Right cardiac atrium (tissue), 5 donors: ENCODE measurements around the gene TRAP1. TPM values are rescaled to one million over a fixed set of nuclear protein-coding genes. Genes with fewer than 3 reads are reported as not detected.

Experiments
- ATAC-seq, 2 donors: fragments of 200-7000 bp; cut with Tn5 transposase; one replicate each; pipeline versions ENCODE4 v1.8.0 to v1.9.1; 2020; ENCODE audit warnings: moderate library complexity in 2 of 2, mild to moderate bottlenecking in 1 of 2
- DNase-seq, 3 donors: peaks; one replicate each; pipeline ENCODE4 v3.0.0-alpha.2; 2020
- H3K27ac ChIP-seq: one replicate; pipeline ENCODE4 v1.5.1; 2013; ENCODE audit warnings: mild to moderate bottlenecking, low read length, control low read depth, moderate library complexity
- H3K27me3 ChIP-seq: one replicate; pipeline ENCODE4 v1.6.1; 2013; ENCODE audit not compliant: control insufficient read depth, insufficient read depth
- H3K4me1 ChIP-seq: one replicate; pipeline ENCODE4 v1.6.1; 2013; ENCODE audit warnings: low read length; ENCODE audit not compliant: control insufficient read depth, insufficient read depth
- H3K4me3 ChIP-seq: one replicate; pipeline ENCODE4 v1.5.1; 2013; ENCODE audit warnings: low read length, control low read depth
- H3K9me3 ChIP-seq: one replicate; pipeline ENCODE4 v1.6.1; 2013; ENCODE audit warnings: low read length; ENCODE audit not compliant: control insufficient read depth
- WGBS: extraction: QIAGEN DNeasy Blood & Tissue Kit; methylation state at CpG from one replicate; pipeline ENCODE4 v1.1.7; 2013; 5-methylcytosine and 5-hydroxymethylcytosine counted together
- intact Hi-C, 4 donors: fragments of 100-400 bp; cut with DNase I; formaldehyde crosslinking; loops; one replicate each; pipeline versions ENCODE4 v1.11.0 to v1.14.0; 2022 to 2023
- polyA plus RNA-seq: library from polyadenylated mRNA; stranded (reverse); fragments of 200-250 nt; gene quantifications from one replicate; pipeline ENCODE4 v1.2.3, GENCODE V29; 2013
- total RNA-seq, 4 donors: library from RNA; stranded (reverse); fragmentation: NEBNext Ultra II Directional; extraction: Animal tissue kit (Norgen Biotek cat#: 25700); gene quantifications; one replicate each; pipeline ENCODE4 v1.2.1, GENCODE V29; 2021
- donor health status: healthy with polysubstance abuse.
- donor health status: DM: no; HTN: yes; CAD: no.
- donor health status: DM: no; HTN: no; CAD: no.
- donor health status: DM: no; HTN: yes; CAD: no; lungs with severe emphysema.
- donor health status: DM: yes; HTN: yes; CAD: no.

The TRAP1 gene
- total and polyA plus RNA-seq, 5 donors: 71.0 to 108 (median 96.0) TPM

DNA sequence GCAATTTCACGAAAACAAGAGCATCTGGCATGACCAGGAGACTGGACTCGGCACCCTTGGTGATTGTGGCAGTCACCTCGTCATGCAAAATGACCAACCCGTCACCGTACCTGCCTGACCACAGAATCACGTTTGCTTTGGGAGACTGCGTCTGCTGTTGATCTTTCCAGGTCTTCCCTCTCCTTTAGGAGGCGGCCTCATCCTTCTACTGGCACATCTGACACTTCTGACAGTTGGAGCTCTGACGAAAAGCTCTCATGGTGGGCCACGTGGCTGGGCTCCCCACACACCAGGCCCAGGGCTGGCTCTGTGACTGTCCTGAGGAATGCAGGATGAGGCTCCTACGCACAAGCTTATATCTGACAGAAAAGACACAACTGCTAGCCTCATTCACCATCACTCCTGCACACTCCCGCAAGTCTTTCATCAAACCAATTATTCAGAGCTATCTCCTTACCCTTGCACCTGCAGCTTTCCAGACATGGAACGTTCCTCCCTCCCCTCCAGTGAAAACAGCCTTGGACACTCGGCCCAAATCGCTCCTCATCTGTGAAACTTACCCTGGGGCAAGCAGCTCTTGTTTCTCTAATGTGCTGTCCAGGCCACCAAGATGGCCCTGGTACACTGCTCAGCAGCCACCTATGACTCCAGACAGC is 3.6 kb downstream of the TRAP1 start:
- Histone ChIP-seq H3K9me3 (no peaks in the 10 kb centered on the region), H3K27ac (peak overlapping the region; percentile 51), H3K4me3 (no peak overlapping the region), H3K27me3 (no peaks in the 10 kb centered on the region), H3K4me1 (no peaks in the 10 kb centered on the region)
- DNase-seq (peak in 1 of 3 donors; percentile 60), ATAC-seq (peak; percentile 18 to 44)
- WGBS: 73% methylated on average over 15 of the region's 15 CpGs
- intact Hi-C loops: loop anchor here in 1 of 4 donors (10.0 kb wide), 1 partner anchor 161 kb away; no protein-coding TSS in a partner anchor

GRCh38 chr16:3712861-3713372 is 4.4 kb downstream of the TRAP1 start:
- Histone ChIP-seq H3K4me3 (no peak overlapping the region), H3K9me3 (no peaks in the 10 kb centered on the region), H3K27ac (peak overlapping the region; percentile 51), H3K27me3 (no peaks in the 10 kb centered on the region), H3K4me1 (no peaks in the 10 kb centered on the region)
- no peak for DNase-seq
- WGBS: 82% methylated on average over 16 of the region's 16 CpGs
- intact Hi-C loops: loop anchor here in 1 of 4 donors (10.0 kb wide), 1 partner anchor 162 kb away; no protein-coding TSS in a partner anchor
- ATAC-seq: no peak

- intact Hi-C loops: no loop called here
- Histone ChIP-seq H3K27me3 (no peaks in the 10 kb centered on the region), H3K9me3 (no peaks in the 10 kb centered on the region), H3K27ac (no peak overlapping the region), H3K4me3 (no peak overlapping the region), H3K4me1 (no peaks in the 10 kb centered on the region)
- WGBS: 94% methylated on average over 10 of the region's 10 CpGs
- no peak for DNase-seq
- ATAC-seq: no peak
Observed at GRCh38 chr16:3706253-3707012, 10.9 kb downstream of the TRAP1 start.

DNA sequence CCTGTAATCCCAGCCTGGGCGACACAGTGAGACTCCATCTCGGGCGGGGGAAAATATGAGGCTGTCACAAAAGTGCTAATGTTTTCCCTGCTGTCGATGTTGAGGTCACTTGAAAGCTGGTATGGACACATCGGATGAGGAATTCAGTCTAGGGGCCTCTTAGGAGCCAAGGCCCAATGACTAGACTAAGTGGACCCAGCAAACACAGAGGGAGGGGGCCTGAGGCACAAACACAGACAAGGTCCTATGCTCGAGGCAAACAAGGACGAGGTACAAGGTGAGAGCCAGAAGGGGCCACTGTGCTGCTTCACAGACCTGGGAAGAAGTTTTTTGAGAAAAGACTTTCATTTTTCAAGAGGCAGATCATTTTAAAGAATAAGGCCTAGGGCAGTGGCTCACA is 15.2 kb downstream of the TRAP1 start:
- H3K4me3 ChIP-seq: no peak overlapping the region
- H3K27ac ChIP-seq: no peak overlapping the region
- H3K9me3 ChIP-seq: no peaks in the 10 kb centered on the region
- no peaks in the 10 kb centered on the region for H3K27me3 ChIP-seq
- intact Hi-C loops: no loop called here
- ATAC-seq (no peak), DNase-seq (no peak)
- H3K4me1 ChIP-seq: no peaks in the 10 kb centered on the region
- WGBS: 95% methylated on average over 7 of the region's 7 CpGs

DNA sequence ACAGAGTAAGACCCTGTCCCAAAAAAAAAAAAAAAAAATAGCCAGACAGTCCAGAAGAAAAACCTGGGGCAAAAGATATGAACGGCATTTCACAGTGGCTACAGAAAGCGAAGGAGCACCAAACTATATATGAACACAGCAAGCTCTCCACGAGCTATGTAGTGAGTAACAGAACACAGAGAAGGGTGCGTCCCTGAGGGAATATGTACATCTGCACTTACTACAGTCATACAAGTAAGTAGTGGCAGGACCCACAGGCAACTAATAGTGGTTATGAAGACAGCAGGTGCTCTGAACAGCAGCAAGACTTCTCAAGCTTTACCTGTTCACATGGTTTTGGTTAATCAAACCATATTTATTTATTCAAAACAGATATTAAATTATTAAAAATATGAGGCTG is 15.8 kb downstream of the TRAP1 start:
- H3K27ac ChIP-seq: no peak overlapping the region
- DNase-seq: no peak
- H3K4me1 ChIP-seq: no peaks in the 10 kb centered on the region
- WGBS: 83% methylated on average over 4 of the region's 4 CpGs
- ATAC-seq: no peak
- H3K4me3 ChIP-seq: no peak overlapping the region
- intact Hi-C loops: no loop called here
- no peaks in the 10 kb centered on the region for H3K9me3 ChIP-seq
- no peaks in the 10 kb centered on the region for H3K27me3 ChIP-seq

- intact Hi-C loops: no loop called here
- 70% methylated on average over 4 of the region's 4 CpGs for WGBS
- Histone ChIP-seq H3K4me3 (no peak overlapping the region), H3K27ac (no peak overlapping the region), H3K4me1 (no peaks in the 10 kb centered on the region), H3K9me3 (no peaks in the 10 kb centered on the region), H3K27me3 (no peaks in the 10 kb centered on the region)
- DNase-seq (no peak), ATAC-seq (no peak)
Observed at GRCh38 chr16:3698941-3699340, 18.4 kb downstream of the TRAP1 start.

DNA sequence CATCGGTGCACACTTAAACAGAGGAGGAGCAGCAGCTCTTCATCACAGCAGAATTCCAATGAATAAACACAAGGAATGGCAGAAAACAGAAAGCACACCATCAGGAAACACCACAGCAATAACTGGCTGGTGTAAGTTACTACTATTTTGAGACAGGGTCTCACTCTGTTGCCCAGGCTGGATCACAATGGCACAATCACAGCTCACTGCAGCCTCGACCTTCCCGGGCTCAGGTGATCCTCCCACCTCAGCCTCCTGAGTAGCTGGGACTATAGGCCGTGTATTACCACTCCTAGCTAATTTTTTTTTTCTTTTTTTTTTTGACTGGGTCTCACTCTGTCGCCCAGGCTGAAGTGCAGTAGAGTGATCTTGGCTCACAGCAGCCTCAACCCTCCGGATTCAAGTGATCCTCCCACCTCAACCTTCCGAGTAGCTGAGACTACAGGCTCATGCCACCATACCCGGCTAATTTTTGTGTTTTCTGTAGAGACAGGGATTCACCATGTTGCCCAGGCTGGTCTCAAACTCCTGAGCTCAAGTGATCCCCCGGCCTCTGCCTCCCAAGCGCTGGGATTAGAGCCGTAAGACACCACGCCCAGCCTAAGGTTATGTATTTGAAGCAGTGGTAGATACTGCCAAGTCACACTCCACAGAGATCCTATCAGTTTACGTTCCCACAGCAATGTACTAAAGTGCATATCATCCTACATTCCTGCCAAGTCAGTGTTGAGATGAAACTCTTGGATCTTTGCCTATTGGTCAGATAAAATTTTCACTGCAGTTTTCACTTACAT is 20.7 kb downstream of the TRAP1 start:
- H3K27ac ChIP-seq: no peak overlapping the region
- intact Hi-C loops: no loop called here
- ATAC-seq (peak; percentile 81), DNase-seq (no peak)
- WGBS: 65% methylated on average over 13 of the region's 13 CpGs
- H3K27me3 ChIP-seq: no peaks in the 10 kb centered on the region
- no peaks in the 10 kb centered on the region for H3K4me1 ChIP-seq
- no peaks in the 10 kb centered on the region for H3K9me3 ChIP-seq
- no peak overlapping the region for H3K4me3 ChIP-seq

DNA sequence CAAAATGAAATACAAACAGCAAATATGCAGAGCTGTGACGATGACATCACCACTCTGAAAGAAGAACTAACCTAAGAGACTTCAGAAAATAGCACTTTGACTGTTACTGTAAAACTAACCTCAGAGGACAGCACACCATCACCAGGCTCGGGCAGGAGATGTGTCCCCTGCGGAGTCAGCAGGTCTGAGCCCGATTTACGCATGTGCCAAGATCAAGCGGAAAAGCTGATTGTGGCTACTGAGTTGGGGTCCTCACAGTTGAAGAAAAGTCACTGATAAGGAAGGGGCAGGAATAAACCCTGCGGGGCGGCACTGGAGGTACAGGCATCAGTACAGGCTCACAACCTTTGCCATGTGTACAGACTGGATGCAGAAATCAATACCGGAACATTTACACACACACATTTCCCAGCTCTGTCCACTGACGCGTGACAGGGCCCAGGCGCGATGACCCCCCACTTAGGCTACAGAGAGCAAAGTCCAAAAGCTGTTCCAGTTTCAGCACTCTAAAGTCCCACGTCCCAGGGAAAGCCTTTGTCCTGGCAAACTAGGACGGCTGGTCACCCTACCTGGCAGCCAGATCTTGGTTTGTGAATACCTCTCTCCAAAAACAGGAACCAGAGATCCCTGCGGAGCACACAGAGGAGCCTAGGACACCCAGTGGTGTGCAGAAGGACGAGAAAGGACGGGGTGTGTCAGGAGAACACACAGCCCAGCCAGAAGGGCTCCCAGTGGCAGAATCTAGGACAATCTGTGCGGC is 21.5 kb downstream of the TRAP1 start:
- no peaks in the 10 kb centered on the region for H3K27me3 ChIP-seq
- WGBS: 75% methylated on average over 19 of the region's 19 CpGs
- no peak for DNase-seq
- peaks cover 2% of the 10 kb centered on the region for H3K4me1 ChIP-seq
- intact Hi-C loops: no loop called here
- H3K27ac ChIP-seq: no peak overlapping the region
- peak; percentile 38 to 45 for ATAC-seq
- H3K9me3 ChIP-seq: no peaks in the 10 kb centered on the region
- no peak overlapping the region for H3K4me3 ChIP-seq

DNA sequence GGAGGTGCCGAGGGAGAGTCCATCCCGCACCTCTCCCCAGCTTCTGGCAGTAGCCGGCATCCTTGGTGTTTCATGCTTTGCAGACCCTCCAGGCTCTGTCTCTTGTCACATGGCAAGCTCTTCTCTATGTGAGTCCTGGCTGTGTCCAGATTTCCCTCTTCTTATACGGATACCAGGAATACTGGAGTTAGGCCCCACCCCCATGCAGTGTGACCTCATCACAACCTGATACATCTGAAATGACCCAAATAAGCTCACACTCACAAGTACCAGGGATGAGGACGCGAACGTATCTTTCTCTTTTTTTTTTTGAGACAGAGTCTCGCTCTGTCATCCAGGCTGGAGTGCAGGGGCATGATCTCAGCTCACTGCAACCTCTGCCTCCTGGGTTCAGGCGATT is 23.3 kb downstream of the TRAP1 start:
- WGBS: 88% methylated on average over 9 of the region's 9 CpGs
- H3K27me3 ChIP-seq: no peaks in the 10 kb centered on the region
- no peaks in the 10 kb centered on the region for H3K9me3 ChIP-seq
- H3K4me1 ChIP-seq: peaks cover 2% of the 10 kb centered on the region
- H3K4me3 ChIP-seq: no peak overlapping the region
- DNase-seq (no peak), ATAC-seq (no peak)
- intact Hi-C loops: loop anchor here in 3 of 4 donors (5.0 kb wide), 1 partner anchor 183 kb away; no protein-coding TSS in a partner anchor
- H3K27ac ChIP-seq: no peak overlapping the region

DNA sequence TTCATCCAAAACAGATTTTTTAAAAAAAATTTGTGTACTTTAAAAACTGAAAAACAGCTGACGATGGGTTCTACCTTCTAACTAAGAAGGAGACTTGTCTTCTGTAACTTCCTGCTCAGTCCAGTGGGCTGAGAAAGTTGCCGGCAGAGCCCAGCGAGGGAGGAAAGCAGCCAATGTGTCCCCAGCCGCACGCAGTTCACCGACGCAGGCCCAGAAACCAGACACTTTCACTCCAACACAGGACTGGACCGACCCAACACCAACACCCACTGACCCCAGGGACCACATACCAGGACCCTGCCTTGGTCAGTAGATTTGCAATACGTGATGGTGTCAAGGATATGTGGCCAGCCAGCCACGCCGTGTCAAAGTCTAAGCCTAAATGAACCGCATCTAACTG is 25.6 kb downstream of the TRAP1 start:
- intact Hi-C loops: loop anchor here in 3 of 4 donors (5.0 kb wide), 1 partner anchor 186 kb away; no protein-coding TSS in a partner anchor
- Histone ChIP-seq H3K4me1 (peaks cover 2% of the 10 kb centered on the region), H3K27me3 (no peaks in the 10 kb centered on the region), H3K27ac (no peak overlapping the region), H3K9me3 (no peaks in the 10 kb centered on the region), H3K4me3 (no peak overlapping the region)
- WGBS: 80% methylated on average over 12 of the region's 12 CpGs
- ATAC-seq (peak in 1 of 2 donors; percentile 20), DNase-seq (peak in 2 of 3 donors; percentile 30 to 64)
